IPS DF 4.7 (cell line): ENCODE data around the gene ASIC4.

ENCODE experiments used
- DNase-seq: peaks from one replicate; pipeline ENCODE4 v3.0.0-alpha.2; 2013; ENCODE audit warnings: low spot score; ENCODE audit errors: extremely low read depth

The ASIC4 gene

GRCh38 chr2:219548990-219549389, 34.7 kb downstream of the ASIC4 start:
- no peak for DNase-seq

GRCh38 chr2:219549619-219550018, 35.3 kb downstream of the ASIC4 start:
- DNase-seq, result no peak

DNA sequence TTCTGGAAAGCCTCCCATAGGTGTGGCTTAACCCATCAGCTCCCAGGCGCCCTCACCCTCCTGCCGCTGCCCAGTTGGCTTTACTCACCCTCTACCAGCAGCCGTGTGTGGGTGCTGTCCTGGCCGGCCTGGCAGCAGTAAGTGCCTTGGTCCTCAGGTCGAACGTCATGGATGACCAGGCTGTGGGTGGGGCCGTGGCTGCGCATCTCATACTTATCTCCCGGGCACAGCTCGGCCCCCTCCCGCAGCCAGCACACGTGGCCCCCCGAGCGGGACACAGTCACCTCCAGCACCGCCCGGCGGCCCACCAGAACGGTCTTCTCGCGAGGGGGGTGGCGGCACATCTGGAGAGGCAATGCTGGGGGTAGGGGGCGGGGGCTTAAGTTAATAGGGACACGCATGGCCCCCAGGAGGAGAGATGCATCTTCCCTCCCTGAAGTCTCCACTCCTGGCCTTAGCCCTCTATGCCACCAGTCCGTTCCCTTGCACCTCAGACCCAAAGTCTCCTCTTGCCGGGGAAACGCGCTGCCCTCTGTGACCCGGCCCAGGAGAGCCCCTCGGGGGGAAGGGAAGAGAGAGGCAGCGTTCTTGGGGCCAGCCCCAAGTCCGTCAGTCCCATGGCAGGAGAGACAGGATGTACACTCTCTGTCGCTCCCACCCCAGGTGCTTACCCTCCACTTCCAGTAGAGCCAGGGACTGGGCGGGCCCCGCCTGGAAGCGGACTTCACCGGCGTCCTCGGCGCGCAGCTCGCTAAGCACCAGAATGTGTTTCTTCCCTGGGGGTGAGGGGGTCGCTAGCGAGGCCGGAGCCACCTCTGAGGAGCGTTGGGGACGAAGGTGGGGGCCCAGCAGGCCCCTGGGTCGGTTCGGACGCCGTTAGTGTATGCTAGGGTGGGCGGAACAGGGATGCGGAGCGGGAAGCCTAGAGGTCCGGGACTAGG, 37.4 kb downstream of the ASIC4 start:
- DNase-seq, result no peak

GRCh38 chr2:219552382-219553167, 38.3 kb downstream of the ASIC4 start:
- DNase-seq, result no peak

GRCh38 chr2:219553168-219553417, 38.8 kb downstream of the ASIC4 start:
- DNase-seq, result no peak

DNA sequence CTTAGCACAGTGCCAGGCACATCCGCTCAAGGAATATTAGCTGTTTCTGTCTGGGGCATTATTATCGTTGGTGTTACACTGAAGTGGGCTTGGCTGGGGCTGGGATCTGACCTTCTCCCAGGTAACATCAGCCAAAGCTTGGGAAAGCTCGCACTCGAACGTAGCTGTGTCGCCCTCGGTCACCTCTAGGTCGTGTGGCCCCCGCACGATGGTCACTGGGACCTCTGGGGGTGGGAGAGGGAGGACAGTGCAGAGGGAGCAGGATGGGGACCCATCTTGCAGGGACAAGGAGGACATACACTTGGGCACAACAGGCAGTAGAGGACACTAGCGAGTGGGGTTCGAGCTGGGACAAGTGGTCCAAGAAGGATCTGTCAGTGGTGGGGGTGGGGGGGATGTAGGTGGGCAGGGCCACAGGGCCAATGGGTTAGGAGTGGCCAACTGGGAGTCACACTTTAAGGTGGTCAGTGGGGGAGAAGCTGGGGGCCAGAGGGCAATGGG, 39.2 kb downstream of the ASIC4 start:
- no peak for DNase-seq

DNA sequence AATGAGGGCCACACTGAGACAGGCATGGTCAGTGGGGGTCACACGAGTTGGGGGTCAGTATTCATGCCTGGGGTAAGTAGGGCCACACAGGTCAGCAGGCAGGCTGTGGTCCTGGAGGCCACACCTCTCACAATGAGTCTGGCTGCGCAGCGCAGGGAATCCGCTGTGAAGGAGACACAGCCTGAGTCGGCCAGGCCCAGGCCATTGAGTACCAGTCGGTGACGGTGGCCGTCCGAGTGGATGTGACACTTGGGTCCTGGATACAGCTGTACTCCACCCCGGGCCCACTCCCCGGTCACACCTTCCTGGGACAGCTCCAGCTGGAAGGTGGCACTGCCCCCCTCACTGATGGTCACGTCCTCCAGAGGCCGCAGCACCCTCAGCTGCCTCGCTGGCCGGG, 40.1 kb downstream of the ASIC4 start:
- no peak for DNase-seq

DNA sequence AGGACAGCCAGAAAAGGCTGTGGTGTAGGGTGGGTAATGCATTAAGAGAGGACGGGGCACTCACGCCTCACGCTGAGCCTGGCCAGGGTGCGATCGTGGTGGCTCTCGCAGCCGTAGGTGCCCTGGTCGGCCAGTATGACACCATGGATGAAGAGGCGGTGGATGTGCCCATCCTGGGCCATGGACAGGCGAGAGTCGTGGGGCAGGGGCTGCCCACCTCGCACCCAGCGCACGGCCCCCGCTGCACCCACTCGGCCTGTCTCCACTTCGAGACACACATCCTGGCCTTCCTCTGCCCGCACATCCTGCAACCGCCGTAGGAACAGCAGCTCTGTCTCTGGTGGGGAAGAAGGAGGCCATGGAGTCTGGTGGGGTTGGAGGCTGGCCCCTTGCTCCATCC, 41.7 kb downstream of the ASIC4 start:
- no peak for DNase-seq

- no peak for DNase-seq
These were observed 42.1 kb downstream of the ASIC4 start for GRCh38 chr2:219556413-219556812.

- no peak for DNase-seq
These were observed 43.0 kb downstream of the ASIC4 start for GRCh38 chr2:219557320-219557719.

DNA sequence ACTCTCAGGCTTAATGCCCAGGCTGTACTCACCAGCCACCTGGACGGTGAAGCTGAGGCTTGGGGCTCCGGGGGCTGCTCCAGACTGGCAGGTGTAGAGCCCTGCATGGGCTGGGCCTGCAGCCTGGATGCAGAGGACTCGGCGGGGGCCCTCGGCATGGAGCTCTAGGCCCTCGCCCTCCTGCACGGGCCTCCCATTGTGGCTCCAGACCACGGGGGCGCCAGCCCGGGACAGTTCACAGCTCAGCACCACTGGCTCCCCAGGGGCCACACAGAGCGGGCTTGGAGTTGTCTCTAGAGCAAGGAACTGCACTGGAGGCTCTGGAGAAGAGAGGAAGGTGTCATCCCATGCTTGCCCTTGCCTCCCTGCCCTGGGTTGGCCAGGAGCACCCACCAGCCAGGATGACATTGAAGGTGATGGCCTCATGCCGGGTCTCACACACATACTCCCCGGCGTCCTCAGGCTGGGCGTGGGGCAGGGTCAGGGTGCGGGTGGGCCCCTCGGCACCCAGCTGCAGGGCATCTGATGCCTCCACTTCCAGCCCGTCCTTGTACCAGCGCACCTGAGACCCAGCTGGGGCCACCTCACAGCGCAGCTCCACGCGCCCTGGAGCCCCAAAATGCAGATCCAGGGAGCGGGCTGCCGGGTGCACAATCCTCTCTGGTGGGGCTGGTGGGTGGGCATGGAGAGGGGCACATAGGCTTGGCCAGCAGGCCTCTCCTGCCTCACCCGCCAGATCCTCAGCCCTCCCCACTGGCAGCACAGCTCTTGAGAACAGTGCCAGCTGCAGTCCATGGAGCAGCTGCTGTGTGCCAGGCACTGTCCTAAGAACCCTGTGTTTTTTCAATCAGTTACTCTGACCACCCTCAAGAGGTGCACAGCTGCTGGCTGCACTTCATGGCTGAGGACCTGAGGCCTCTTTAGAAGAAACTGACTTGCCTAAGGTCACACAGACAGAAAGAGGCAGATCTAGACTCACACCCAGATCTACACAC, 43.8 kb downstream of the ASIC4 start:
- DNase-seq, result no peak

DNA sequence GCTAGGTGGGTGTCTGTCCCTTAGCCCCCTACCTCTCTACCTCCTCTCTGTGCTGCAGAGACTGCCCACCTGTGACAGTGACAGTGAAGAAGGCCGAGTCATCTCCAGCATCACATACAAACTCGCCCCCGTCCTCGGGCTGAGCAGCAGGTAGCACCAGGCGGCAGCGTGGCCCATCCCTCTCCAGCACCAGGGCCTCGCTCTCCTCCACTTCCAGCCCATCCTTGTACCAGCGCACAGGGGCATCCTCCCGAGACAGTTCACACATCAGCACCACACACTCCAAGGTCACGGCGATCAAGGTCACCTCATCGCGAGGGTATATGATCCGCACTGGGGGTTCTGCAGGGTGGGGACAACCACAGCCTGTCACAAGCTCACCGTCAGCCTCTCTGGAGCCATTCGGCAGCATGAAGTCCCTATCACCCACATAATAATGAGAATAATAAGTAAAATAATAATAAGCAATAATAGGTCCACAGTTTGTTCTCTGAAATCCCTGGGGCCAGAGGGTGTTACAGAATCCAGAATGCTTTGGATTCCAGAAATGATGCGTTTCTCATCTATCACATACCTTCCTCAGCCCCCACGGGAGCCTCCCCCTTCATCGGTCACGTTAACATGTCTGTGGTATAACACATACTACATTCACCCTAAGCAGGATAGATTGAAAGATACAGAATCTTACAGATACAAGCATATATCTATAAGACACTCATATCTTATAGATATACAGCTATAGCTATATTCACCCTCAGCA, 45.1 kb downstream of the ASIC4 start:
- DNase-seq, result no peak

- DNase-seq, result no peak
These were observed 46.0 kb downstream of the ASIC4 start for GRCh38 chr2:219560037-219560892.

DNA sequence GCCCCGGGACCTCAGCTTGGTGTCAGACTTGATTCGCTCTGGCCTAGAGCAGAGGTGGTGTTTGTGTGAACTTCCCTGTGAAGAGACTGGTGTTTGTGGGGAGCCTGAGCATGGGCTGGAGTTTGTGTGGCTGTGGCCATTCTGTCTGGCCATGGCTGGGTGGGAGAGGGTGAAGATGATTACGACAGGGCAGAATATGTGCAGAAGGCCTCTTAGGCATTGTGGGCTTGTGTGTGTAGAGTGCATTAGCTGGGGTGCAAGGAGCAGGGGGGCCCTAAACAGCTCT, 46.6 kb downstream of the ASIC4 start:
- DNase-seq, result no peak

GRCh38 chr2:219561179-219562048, 47.1 kb downstream of the ASIC4 start:
- DNase-seq, result no peak

DNA sequence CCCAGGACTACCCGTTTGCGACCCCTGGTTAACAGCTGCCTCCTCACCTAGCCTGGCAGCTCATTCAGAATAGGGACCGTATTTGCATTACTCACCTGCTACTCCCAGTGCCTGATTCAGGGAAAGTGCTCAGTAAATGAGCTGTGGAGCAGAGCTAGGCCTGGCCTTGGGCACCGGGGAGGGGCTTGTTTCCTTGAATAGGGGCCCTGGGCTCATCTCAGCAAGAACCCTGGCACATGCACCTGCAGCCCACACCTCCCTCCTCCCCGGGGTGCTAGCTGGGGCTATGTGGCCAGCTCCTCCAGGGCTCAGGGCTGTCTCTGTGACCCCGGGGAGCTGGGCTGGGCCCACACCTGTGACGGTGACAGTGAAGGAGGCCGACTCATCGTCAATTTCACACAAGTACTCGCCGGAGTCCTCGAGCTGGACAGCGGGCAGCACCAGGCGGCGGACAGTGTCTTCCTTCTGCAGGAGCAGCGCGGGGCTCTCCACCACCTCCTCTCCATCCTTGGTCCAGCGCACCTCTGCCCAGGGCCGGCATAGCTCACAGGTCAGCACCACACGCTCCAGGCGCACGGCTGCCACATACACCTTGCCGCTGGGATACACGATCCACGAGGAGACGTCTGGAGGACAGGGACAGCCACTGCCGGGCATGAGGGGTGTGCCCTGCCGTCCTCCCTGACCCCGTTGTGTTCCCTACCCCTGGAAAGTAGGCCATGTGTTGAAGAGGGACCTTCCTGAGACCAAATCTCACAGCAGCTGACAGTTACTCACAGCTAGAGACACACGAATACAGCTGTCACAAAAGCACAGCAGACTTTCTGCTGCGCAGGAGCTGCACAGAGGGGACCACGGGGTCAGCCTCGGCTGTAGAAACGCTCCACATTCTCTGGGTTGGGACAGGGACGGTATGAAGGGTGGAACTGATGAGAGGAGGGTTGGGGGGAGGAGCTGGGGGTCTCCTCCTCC, 48.1 kb downstream of the ASIC4 start:
- DNase-seq, result no peak

GRCh38 chr2:219563271-219563928, 49.1 kb downstream of the ASIC4 start:
- DNase-seq, result no peak
